VCaP (cell line): ENCODE results near the gene CSNK2A1.

Experiments
- H3K27ac ChIP-seq: fragments of 450-650 bp; 2 replicates; pipeline ENCODE4 v1.5.1; 2017
- CTCF ChIP-seq: fragments of 450-650 bp; conservative IDR thresholded peaks from 2 replicates; pipeline ENCODE4 v1.5.1; 2017; ENCODE audit warnings: mild to moderate bottlenecking, moderate library complexity

Gene CSNK2A1

DNA sequence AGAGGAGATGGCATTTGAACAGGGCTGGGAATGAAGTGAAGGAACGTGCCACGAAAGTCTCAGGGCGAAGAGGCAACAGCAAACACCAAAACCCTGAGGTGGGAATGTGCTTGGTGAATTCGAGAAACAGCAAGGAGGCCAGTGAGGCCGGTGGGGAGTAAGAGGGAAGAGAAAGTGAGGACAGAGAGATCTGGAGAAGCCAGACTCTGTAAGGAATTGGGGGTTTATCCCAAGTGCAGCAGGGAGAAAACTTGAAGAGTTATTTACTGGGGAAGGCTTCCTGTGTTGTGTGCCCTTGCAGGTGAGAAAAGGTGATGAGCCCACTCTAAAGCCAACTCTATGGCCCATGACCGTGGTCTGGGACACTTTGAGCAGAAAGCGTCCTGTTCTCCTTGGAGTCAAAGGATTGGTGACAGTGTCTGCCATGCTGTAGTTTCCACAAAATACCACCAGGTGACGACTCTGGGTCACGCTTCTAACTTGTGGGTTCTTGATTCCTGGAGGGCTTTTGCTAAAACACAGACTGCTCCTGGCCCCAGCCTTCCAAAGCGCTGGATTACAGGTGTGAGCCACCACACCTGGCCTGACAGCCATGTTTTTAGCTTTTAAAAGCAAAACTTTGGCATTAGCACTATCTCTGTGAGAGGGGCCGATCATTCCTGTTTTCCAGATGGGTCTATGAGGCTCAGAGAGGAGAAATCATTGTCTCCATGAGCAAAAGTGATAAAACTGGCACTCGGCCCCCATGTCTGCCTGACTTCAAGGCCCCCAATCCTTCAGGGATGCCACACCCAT is 18.0 kb upstream of the CSNK2A1 start:
- TF ChIP-seq CTCF: peak; percentile 99
- H3K27ac ChIP-seq: no peak overlapping the region

- H3K27ac ChIP-seq: no peak overlapping the region
- TF ChIP-seq CTCF: no peak; the same call in 1 of the 2 replicates
Measured at GRCh38 chr20:560680-561079, 17.1 kb upstream of the CSNK2A1 start.

DNA sequence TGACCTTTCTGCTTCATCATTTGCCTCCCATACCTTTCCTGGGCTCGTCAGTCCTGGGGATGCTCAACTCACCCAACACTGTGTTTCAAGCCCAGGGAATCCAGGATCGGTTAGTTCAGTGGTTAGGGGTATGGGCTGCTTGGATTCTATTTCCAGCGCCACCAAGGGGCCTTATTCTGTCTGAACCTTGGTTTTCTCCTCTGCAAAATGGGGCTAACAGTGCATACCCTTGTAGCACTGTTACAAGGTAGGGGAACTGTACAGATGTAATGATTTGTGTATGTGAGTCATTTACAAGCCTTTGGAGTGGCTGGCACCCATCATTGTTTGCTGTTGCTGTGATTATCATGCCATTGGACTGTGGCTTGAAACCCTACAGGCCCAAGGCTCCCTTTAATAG is 14.5 kb upstream of the CSNK2A1 start:
- TF ChIP-seq CTCF: no peak
- no peak overlapping the region for H3K27ac ChIP-seq

DNA sequence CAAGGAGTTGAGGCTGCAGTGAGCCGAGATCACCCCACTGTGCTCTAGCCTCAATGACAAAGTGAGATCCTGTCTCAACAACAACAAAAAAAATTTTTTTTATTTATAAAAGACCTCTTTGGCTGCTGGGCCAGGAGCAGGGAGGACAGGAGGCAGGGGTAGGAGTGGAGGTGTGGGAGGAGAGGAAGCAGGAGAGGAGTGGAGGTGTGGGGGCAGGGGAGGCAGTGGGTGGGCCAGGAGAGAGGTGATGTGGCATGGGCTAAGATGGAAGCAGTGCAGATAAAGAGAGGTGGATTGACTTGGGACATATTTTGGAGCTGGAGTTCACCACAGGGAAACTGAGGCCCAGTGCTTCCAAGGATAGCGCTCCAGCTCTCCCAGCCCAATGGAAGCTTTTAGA is 13.4 kb upstream of the CSNK2A1 start:
- no peak for TF ChIP-seq CTCF
- H3K27ac ChIP-seq: no peak overlapping the region

- TF ChIP-seq CTCF: no peak
- 0 out of 2 replicates have a peak overlapping the region, but pooled peaks have one; percentile 11 for H3K27ac ChIP-seq
Measured at GRCh38 chr20:555976-556385, 12.4 kb upstream of the CSNK2A1 start.

- no peak for TF ChIP-seq CTCF
- H3K27ac ChIP-seq: no peak overlapping the region
Measured at GRCh38 chr20:550611-551010, 7.0 kb upstream of the CSNK2A1 start.

DNA sequence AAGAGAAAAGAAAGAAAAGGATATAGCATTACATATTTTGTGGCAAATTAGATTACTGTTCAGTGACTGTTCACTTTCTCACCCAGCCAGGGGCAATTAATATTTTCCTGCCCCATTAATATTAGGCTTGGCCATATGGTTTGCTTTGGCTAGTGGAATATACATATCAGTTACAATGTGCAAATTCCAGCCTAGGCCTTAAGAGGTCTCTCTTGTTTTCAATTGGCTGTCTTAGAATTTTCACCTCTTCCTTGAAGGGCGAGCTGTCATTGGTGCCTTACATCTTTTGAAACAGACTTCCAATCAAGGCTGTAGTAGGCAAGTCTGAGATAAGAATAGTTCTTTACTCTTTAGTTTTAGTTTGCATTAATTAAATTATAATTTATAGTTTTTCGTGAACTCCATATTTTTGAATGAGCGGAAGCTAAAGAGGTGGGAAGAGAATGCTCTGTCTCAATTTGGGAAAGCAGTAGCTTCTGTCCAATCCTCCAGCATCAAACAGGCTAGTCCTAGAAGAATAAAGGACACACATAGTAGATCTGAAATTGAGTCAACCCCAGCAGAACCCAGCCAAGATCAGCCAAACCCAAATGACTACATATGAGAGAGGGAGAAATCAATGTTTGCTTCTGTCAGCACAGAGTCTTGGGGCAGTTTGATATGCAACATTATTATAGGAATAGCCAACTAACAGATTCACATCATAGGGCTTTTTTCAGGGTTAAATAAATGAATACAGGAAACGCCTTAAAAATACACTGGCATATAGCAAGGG is 6.3 kb upstream of the CSNK2A1 start:
- TF ChIP-seq CTCF: no peak

More for the DNA sequence above, 6.3 kb upstream of the CSNK2A1 start:
- no peak overlapping the region for H3K27ac ChIP-seq
